ENCODE data around the gene SLC40A1.

SLC40A1 gene

DNA sequence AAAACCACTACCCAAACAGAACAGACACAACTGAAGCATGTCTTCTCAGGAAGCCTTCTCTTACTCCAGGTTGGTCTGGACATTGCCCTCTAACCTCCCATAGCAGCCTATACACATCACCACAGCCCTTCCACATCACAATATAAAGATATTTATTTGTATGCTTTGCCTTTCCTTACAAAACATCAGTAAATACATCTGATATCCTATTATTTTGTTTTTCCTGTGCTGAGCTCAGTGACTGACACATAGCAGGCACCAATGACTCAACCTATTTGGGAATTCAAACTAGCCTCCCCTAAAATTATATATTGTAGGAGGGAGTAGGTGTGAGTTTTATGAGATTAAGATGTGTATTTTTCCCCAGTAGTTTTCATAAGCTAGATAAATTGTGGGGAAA lies 28.8 kb downstream of the SLC40A1 start:
- H2BK5ac ChIP-seq (ENCODE audit: low read depth, low read length, poor library complexity): no peak overlapping the region
- no peak overlapping the region for H2AK5ac ChIP-seq (ENCODE audit: low read length)
- H3K27me3 ChIP-seq (ENCODE audit: insufficient read depth, low read length): no peaks in the 10 kb centered on the region

GRCh38 chr2:189549449-189549832 lies 31.1 kb downstream of the SLC40A1 start:
- H3K4me2 ChIP-seq (ENCODE audit: low read length): no peak overlapping the region
- H2BK12ac ChIP-seq (ENCODE audit: low read length): no peak overlapping the region
- no peak overlapping the region for H3K14ac ChIP-seq (ENCODE audit: low read length)
- no peaks in the 10 kb centered on the region for H3K27me3 ChIP-seq (ENCODE audit: insufficient read depth, low read length)
- peaks cover 0 to 2% of the 10 kb centered on the region in 2 experiments for H3K4me1 ChIP-seq (ENCODE audit: control insufficient read depth in 1 of 2, insufficient read depth in 2 of 2, low read length in 2 of 2)
- no peak overlapping the region for H3K27ac ChIP-seq (ENCODE audit: low read depth, low read length)
- no CpG with 5 or more reads among the region's 2 CpGs for WGBS (ENCODE audit: extremely low coverage, insufficient coverage, insufficient read length)
- H3K36me3 ChIP-seq (ENCODE audit: control insufficient read depth in 1 of 2, insufficient read depth in 2 of 2, low read length in 2 of 2): no peaks in the 10 kb centered on the region
- H3K4ac ChIP-seq (ENCODE audit: low read depth, low read length): no peak overlapping the region
- no peak overlapping the region for H2BK5ac ChIP-seq (ENCODE audit: low read depth, low read length, poor library complexity)
- no peak overlapping the region for H4K12ac ChIP-seq (ENCODE audit: low read depth, low read length)
- no peak overlapping the region for H2BK120ac ChIP-seq (ENCODE audit: insufficient read depth, low read length, poor library complexity)
- no peak overlapping the region for H2AK5ac ChIP-seq (ENCODE audit: low read length)
- no peak overlapping the region for H2AFZ ChIP-seq (ENCODE audit: insufficient read depth, low read length, poor library complexity)
- H3K79me1 ChIP-seq (ENCODE audit: low read length): peaks cover 4% of the 10 kb centered on the region
- H3K9me3 ChIP-seq (ENCODE audit: insufficient read depth, low read depth, low read length): no peaks in the 10 kb centered on the region
- no peak overlapping the region for H4K8ac ChIP-seq (ENCODE audit: low read depth, low read length)
- H3K18ac ChIP-seq (ENCODE audit: low read length): no peak overlapping the region
- H3K23ac ChIP-seq (ENCODE audit: low read length): no peak overlapping the region
- H3K9ac ChIP-seq (ENCODE audit: low read length): no peak overlapping the region
- no peak overlapping the region for H4K91ac ChIP-seq (ENCODE audit: low read depth, low read length)
- no peak overlapping the region for H3K4me3 ChIP-seq (ENCODE audit: low read depth, low read length)
- DNase-seq: no peak
- H3K79me2 ChIP-seq (ENCODE audit: control insufficient read depth, insufficient read depth, low read length, poor library complexity): no peaks in the 10 kb centered on the region

More for the DNA sequence above, 28.8 kb downstream of the SLC40A1 start:
- Histone ChIP-seq H3K4me3 (ENCODE audit: low read depth, low read length) (no peak overlapping the region), H3K79me2 (ENCODE audit: control insufficient read depth, insufficient read depth, low read length, poor library complexity) (no peaks in the 10 kb centered on the region), H3K9me3 (ENCODE audit: insufficient read depth, low read depth, low read length) (no peaks in the 10 kb centered on the region), H3K4me1 (ENCODE audit: control insufficient read depth in 1 of 2, insufficient read depth in 2 of 2, low read length in 2 of 2) (peaks cover 3 to 6% of the 10 kb centered on the region in 2 experiments), H4K12ac (ENCODE audit: low read depth, low read length) (no peak overlapping the region), H3K14ac (ENCODE audit: low read length) (no peak overlapping the region), H3K4me2 (ENCODE audit: low read length) (no peak overlapping the region), H3K79me1 (ENCODE audit: low read length) (peaks cover 6% of the 10 kb centered on the region), H3K9ac (ENCODE audit: low read length) (no peak overlapping the region), H2AFZ (ENCODE audit: insufficient read depth, low read length, poor library complexity) (no peak overlapping the region), H4K8ac (ENCODE audit: low read depth, low read length) (no peak overlapping the region), H3K23ac (ENCODE audit: low read length) (no peak overlapping the region), H3K4ac (ENCODE audit: low read depth, low read length) (no peak overlapping the region), H2BK120ac (ENCODE audit: insufficient read depth, low read length, poor library complexity) (no peak overlapping the region), H3K36me3 (ENCODE audit: control insufficient read depth in 1 of 2, insufficient read depth in 2 of 2, low read length in 2 of 2) (no peaks in the 10 kb centered on the region), H3K27ac (ENCODE audit: low read depth, low read length) (no peak overlapping the region), H2BK12ac (ENCODE audit: low read length) (no peak overlapping the region), H3K18ac (ENCODE audit: low read length) (no peak overlapping the region), H4K91ac (ENCODE audit: low read depth, low read length) (no peak overlapping the region)
- no peak for DNase-seq

DNA sequence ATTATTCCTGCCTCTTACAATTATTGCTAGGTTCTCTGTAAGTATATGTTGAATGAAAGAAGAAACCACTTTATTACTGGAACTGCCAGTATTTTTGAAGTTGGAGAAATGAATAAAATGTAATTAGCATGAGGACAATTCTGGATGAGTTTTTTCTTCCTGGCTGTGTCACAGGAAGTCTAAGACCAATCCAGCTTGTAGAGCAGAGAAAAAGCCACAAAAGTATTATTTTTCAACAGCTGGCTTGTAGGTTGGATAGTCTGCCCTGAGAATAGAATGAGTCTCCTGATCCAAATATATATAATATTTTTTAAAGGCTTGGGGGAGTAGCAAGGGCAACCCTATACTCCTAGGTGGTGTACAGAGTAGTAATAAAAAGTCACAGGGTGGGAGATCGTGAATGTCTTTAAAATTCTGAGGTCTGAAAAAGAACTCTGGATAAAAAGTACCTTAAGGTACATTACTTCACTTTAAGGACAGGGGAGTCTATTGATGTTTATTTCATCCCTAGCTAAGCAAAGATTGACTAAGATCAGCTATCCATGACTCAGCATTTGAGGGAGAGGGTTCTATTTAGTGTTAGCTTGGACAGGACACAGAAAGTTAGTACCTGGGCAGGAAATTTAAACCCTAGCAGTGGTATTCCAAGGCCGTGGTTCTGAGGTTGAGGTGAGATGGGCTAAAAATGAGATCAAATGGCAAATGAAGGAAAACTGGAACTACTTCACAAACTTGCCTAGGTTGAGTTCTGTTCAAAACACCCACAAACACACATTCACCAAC lies 31.7 kb downstream of the SLC40A1 start:
- DNase-seq: no peak
- no peaks in the 10 kb centered on the region for H3K79me2 ChIP-seq (ENCODE audit: control insufficient read depth, insufficient read depth, low read length, poor library complexity)

DNA sequence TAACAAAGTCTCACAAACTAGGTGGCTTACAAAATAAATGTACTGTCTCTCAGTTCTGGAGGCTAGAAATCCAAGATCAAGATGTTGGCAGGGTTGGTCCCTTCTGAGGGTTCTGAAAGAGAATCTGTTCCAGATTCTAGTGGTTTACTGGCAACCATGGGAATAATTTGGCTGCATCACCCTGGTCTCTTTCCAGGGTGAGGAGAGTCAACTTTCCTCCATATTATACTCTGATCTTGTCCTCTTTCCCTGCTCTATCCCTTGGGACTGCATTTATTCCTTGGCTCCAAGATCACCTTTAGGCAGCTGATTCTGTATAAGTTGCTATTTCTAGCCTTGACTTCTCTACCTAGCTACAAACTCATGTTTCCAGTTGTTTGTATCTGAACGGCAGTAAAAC lies 35.2 kb downstream of the SLC40A1 start:
- Histone ChIP-seq H3K18ac (ENCODE audit: low read length) (no peak overlapping the region), H3K79me2 (ENCODE audit: control insufficient read depth, insufficient read depth, low read length, poor library complexity) (no peaks in the 10 kb centered on the region), H3K14ac (ENCODE audit: low read length) (no peak overlapping the region), H3K4me1 (ENCODE audit: control insufficient read depth in 1 of 2, insufficient read depth in 2 of 2, low read length in 2 of 2) (peaks cover 0 to 2% of the 10 kb centered on the region in 2 experiments), H3K4ac (ENCODE audit: low read depth, low read length) (no peak overlapping the region), H4K8ac (ENCODE audit: low read depth, low read length) (no peak overlapping the region), H3K9ac (ENCODE audit: low read length) (no peak overlapping the region), H2BK120ac (ENCODE audit: insufficient read depth, low read length, poor library complexity) (no peak overlapping the region), H3K27ac (ENCODE audit: low read depth, low read length) (no peak overlapping the region), H2BK5ac (ENCODE audit: low read depth, low read length, poor library complexity) (no peak overlapping the region), H3K27me3 (ENCODE audit: insufficient read depth, low read length) (no peaks in the 10 kb centered on the region), H3K4me3 (ENCODE audit: low read depth, low read length) (no peak overlapping the region), H4K12ac (ENCODE audit: low read depth, low read length) (no peak overlapping the region), H2AFZ (ENCODE audit: insufficient read depth, low read length, poor library complexity) (no peak overlapping the region), H3K36me3 (ENCODE audit: control insufficient read depth in 1 of 2, insufficient read depth in 2 of 2, low read length in 2 of 2) (no peaks in the 10 kb centered on the region), H3K9me3 (ENCODE audit: insufficient read depth, low read depth, low read length) (no peaks in the 10 kb centered on the region), H3K23ac (ENCODE audit: low read length) (no peak overlapping the region), H2AK5ac (ENCODE audit: low read length) (no peak overlapping the region), H2BK12ac (ENCODE audit: low read length) (no peak overlapping the region), H3K4me2 (ENCODE audit: low read length) (no peak overlapping the region), H4K91ac (ENCODE audit: low read depth, low read length) (no peak overlapping the region), H3K79me1 (ENCODE audit: low read length) (peaks cover 2% of the 10 kb centered on the region)
- DNase-seq: no peak
- WGBS (ENCODE audit: extremely low coverage, insufficient coverage, insufficient read length): no CpG with 5 or more reads among the region's 1 CpG

More for the DNA sequence above, 31.7 kb downstream of the SLC40A1 start:
- peaks cover 4% of the 10 kb centered on the region for H3K79me1 ChIP-seq (ENCODE audit: low read length)
- no peaks in the 10 kb centered on the region for H3K36me3 ChIP-seq (ENCODE audit: control insufficient read depth in 1 of 2, insufficient read depth in 2 of 2, low read length in 2 of 2)
- H3K14ac ChIP-seq (ENCODE audit: low read length): no peak overlapping the region
- no peak overlapping the region for H3K9ac ChIP-seq (ENCODE audit: low read length)
- no peak overlapping the region for H3K27ac ChIP-seq (ENCODE audit: low read depth, low read length)
- H3K23ac ChIP-seq (ENCODE audit: low read length): no peak overlapping the region
- H3K4ac ChIP-seq (ENCODE audit: low read depth, low read length): no peak overlapping the region
- peak overlapping the region; percentile 16 for H2BK5ac ChIP-seq (ENCODE audit: low read depth, low read length, poor library complexity)
- no peak overlapping the region for H4K91ac ChIP-seq (ENCODE audit: low read depth, low read length)
- no peak overlapping the region for H2BK12ac ChIP-seq (ENCODE audit: low read length)
- H3K27me3 ChIP-seq (ENCODE audit: insufficient read depth, low read length): no peaks in the 10 kb centered on the region
- no peak overlapping the region for H2AFZ ChIP-seq (ENCODE audit: insufficient read depth, low read length, poor library complexity)
- no peak overlapping the region for H4K8ac ChIP-seq (ENCODE audit: low read depth, low read length)
- no peak overlapping the region for H2BK120ac ChIP-seq (ENCODE audit: insufficient read depth, low read length, poor library complexity)
- no peak overlapping the region for H4K12ac ChIP-seq (ENCODE audit: low read depth, low read length)
- no peak overlapping the region for H2AK5ac ChIP-seq (ENCODE audit: low read length)
- H3K4me3 ChIP-seq (ENCODE audit: low read depth, low read length): no peak overlapping the region
- peaks cover 0 to 2% of the 10 kb centered on the region in 2 experiments for H3K4me1 ChIP-seq (ENCODE audit: control insufficient read depth in 1 of 2, insufficient read depth in 2 of 2, low read length in 2 of 2)
- no peaks in the 10 kb centered on the region for H3K9me3 ChIP-seq (ENCODE audit: insufficient read depth, low read depth, low read length)
- WGBS (ENCODE audit: extremely low coverage, insufficient coverage, insufficient read length): no CpG with 5 or more reads among the region's 2 CpGs
- no peak overlapping the region for H3K4me2 ChIP-seq (ENCODE audit: low read length)
- no peak overlapping the region for H3K18ac ChIP-seq (ENCODE audit: low read length)

All from trophoblast cell (in vitro differentiated cells and primary cell).